Spinal cord (tissue), 10 donors: ENCODE results near the gene RXRA. TPM values are rescaled to one million over a fixed set of nuclear protein-coding genes. Genes with fewer than 3 reads are reported as not detected.

Experiments used
- DNase-seq, 6 donors: peaks; one replicate each; pipeline versions ENCODE4 v3.0.0 to v3.0.0-alpha.2; 2013 to 2015; ENCODE audit warnings: low spot score in 6 of 6, low read depth in 4 of 6
- H3K27ac ChIP-seq: one replicate; pipeline ENCODE4 v1.5.1; 2013; ENCODE audit warnings: low read depth, low read length, control low read depth
- H3K27me3 ChIP-seq: one replicate; pipeline ENCODE4 v1.6.1; 2013; ENCODE audit warnings: low read length; ENCODE audit not compliant: control insufficient read depth, insufficient read depth
- H3K36me3 ChIP-seq: one replicate; pipeline ENCODE4 v1.6.1; 2013; ENCODE audit warnings: low read length; ENCODE audit not compliant: control insufficient read depth, insufficient read depth
- H3K4me1 ChIP-seq: one replicate; pipeline ENCODE4 v1.6.1; 2013; ENCODE audit warnings: low read length; ENCODE audit not compliant: control insufficient read depth, insufficient read depth
- H3K4me3 ChIP-seq: one replicate; pipeline ENCODE4 v1.5.1; 2013; ENCODE audit warnings: low read depth, low read length, control low read depth
- H3K9me3 ChIP-seq: one replicate; pipeline ENCODE4 v1.6.1; 2013; ENCODE audit warnings: low read length; ENCODE audit not compliant: control insufficient read depth, insufficient read depth
- WGBS: methylation state at CpG from one replicate; pipeline ENCODE4 v1.1.5; 2013; ENCODE audit warnings: missing lambda C conversion rate; ENCODE audit not compliant: insufficient coverage; 5-methylcytosine and 5-hydroxymethylcytosine counted together
- polyA plus RNA-seq, 2 donors: library from polyadenylated mRNA; unstranded; fragments of 120-200 nt; gene quantifications; one replicate each; pipeline ENCODE4 v1.2.1, GENCODE V29; 2013; ENCODE audit not compliant: insufficient read length in 2 of 2
- total RNA-seq, 2 donors: library from RNA; depleted of rRNA in 1 of 2; stranded (reverse); fragments of 120-200 nt in 1 of 2; fragments of >200 nt in 1 of 2; gene quantifications; one replicate each; pipeline versions ENCODE4 v1.2.3 to v1.2.4, GENCODE V29; 2013 to 2014
- donor health status: healthy.

RXRA gene
- total and polyA plus RNA-seq, 4 donors: 9.4 to 32.3 (median 26.1) TPM

GRCh38 chr9:134431095-134431494, 104.8 kb downstream of the RXRA start:
- Histone ChIP-seq H3K9me3 (no peaks in the 10 kb centered on the region), H3K27ac (no peak overlapping the region), H3K4me3 (no peak overlapping the region), H3K27me3 (no peaks in the 10 kb centered on the region), H3K4me1 (peaks cover 66% of the 10 kb centered on the region), H3K36me3 (peaks cover 89% of the 10 kb centered on the region)
- WGBS: 84% methylated on average over 3 of the region's 6 CpGs
- no peak for DNase-seq

- peaks cover 69% of the 10 kb centered on the region for H3K4me1 ChIP-seq
- WGBS: 86% methylated on average over 16 of the region's 16 CpGs
Measured at GRCh38 chr9:134431626-134432025, 105.4 kb downstream of the RXRA start.

GRCh38 chr9:134432471-134432870, 106.2 kb downstream of the RXRA start:
- no peak overlapping the region for H3K4me3 ChIP-seq
- H3K27ac ChIP-seq: no peak overlapping the region
- H3K27me3 ChIP-seq: no peaks in the 10 kb centered on the region
- H3K9me3 ChIP-seq: no peaks in the 10 kb centered on the region
- H3K4me1 ChIP-seq: peaks cover 74% of the 10 kb centered on the region
- 93% methylated on average over 14 of the region's 14 CpGs for WGBS
- DNase-seq: no peak
- H3K36me3 ChIP-seq: peaks cover 90% of the 10 kb centered on the region

More at GRCh38 chr9:134431626-134432025, 105.4 kb downstream of the RXRA start:
- Histone ChIP-seq H3K9me3 (no peaks in the 10 kb centered on the region), H3K4me3 (no peak overlapping the region), H3K27ac (no peak overlapping the region), H3K36me3 (peaks cover 89% of the 10 kb centered on the region), H3K27me3 (no peaks in the 10 kb centered on the region)
- DNase-seq: no peak

- WGBS: 62% methylated on average over 14 of the region's 14 CpGs
- H3K4me1 ChIP-seq: peaks cover 80% of the 10 kb centered on the region
- H3K36me3 ChIP-seq: peaks cover 93% of the 10 kb centered on the region
- H3K4me3 ChIP-seq: no peak overlapping the region
- DNase-seq: no peak
- no peaks in the 10 kb centered on the region for H3K9me3 ChIP-seq
- no peak overlapping the region for H3K27ac ChIP-seq
- no peaks in the 10 kb centered on the region for H3K27me3 ChIP-seq
Measured at GRCh38 chr9:134433101-134433500, 106.8 kb downstream of the RXRA start.

GRCh38 chr9:134433909-134434882, 107.9 kb downstream of the RXRA start:
- no peak for DNase-seq
- Histone ChIP-seq H3K36me3 (peaks cover 96% of the 10 kb centered on the region), H3K27ac (peak overlapping the region; percentile 90), H3K4me3 (no peak overlapping the region), H3K4me1 (peaks cover 85% of the 10 kb centered on the region), H3K9me3 (no peaks in the 10 kb centered on the region), H3K27me3 (no peaks in the 10 kb centered on the region)
- 94% methylated on average over 13 of the region's 30 CpGs for WGBS

- Histone ChIP-seq H3K4me1 (peaks cover 81% of the 10 kb centered on the region), H3K4me3 (no peak overlapping the region), H3K27me3 (no peaks in the 10 kb centered on the region), H3K36me3 (peaks cover 92% of the 10 kb centered on the region), H3K9me3 (no peaks in the 10 kb centered on the region), H3K27ac (peak overlapping the region; percentile 90)
- WGBS: 5% methylated on average over 13 of the region's 17 CpGs
- peak; percentile 89 to 100 (median 96) for DNase-seq
Measured at GRCh38 chr9:134434894-134435506, 108.7 kb downstream of the RXRA start.

GRCh38 chr9:134435550-134436378, 109.5 kb downstream of the RXRA start:
- peaks cover 88% of the 10 kb centered on the region for H3K36me3 ChIP-seq
- H3K9me3 ChIP-seq: no peaks in the 10 kb centered on the region
- peaks cover 81% of the 10 kb centered on the region for H3K4me1 ChIP-seq
- DNase-seq: peak in 1 of 6 donors; percentile 59
- H3K27me3 ChIP-seq: no peaks in the 10 kb centered on the region
- 39% methylated on average over 17 of the region's 17 CpGs for WGBS
- no peak overlapping the region for H3K4me3 ChIP-seq
- peak overlapping the region; percentile 90 for H3K27ac ChIP-seq

- peaks cover 78% of the 10 kb centered on the region for H3K4me1 ChIP-seq
- H3K27me3 ChIP-seq: no peaks in the 10 kb centered on the region
- no peak for DNase-seq
- H3K36me3 ChIP-seq: peaks cover 84% of the 10 kb centered on the region
- peak overlapping the region; percentile 90 for H3K27ac ChIP-seq
- H3K9me3 ChIP-seq: no peaks in the 10 kb centered on the region
- no peak overlapping the region for H3K4me3 ChIP-seq
- 86% methylated on average over 12 of the region's 12 CpGs for WGBS
Measured at GRCh38 chr9:134436379-134436762, 110.1 kb downstream of the RXRA start.

- Histone ChIP-seq H3K27ac (peak overlapping the region; percentile 90), H3K4me3 (no peak overlapping the region), H3K9me3 (no peaks in the 10 kb centered on the region), H3K36me3 (peaks cover 79% of the 10 kb centered on the region), H3K27me3 (no peaks in the 10 kb centered on the region), H3K4me1 (peaks cover 77% of the 10 kb centered on the region)
- 54% methylated on average over 12 of the region's 13 CpGs for WGBS
- peak in 1 of 6 donors; percentile 79 for DNase-seq
Measured at GRCh38 chr9:134436911-134437310, 110.7 kb downstream of the RXRA start.
